A673 (cell line): Measurements from ENCODE around the gene TMEM242. TPM values are rescaled to one million over a fixed set of nuclear protein-coding genes. Genes with fewer than 3 reads are reported as not detected.

ENCODE experiments used
- BruUV-seq: library from RNA; stranded (reverse); fragments of 400-500 nt; replicated peaks from 2 replicates; lab custom pipeline; 2021; lab: Mats Ljungman, UMichigan
- CTCF ChIA-PET: fragments of 300-600 bp; sonication (Branson Sonifier 250); formaldehyde crosslinking; loops from one replicate; lab custom pipeline; 2022; ENCODE audit warnings: antibody characterized with exemption; lab: Charles Lee
- POLR2A ChIA-PET: fragments of 300-600 bp; sonication (Branson Sonifier 250); formaldehyde crosslinking; loops from one replicate; lab custom pipeline; 2022; ENCODE audit warnings: antibody characterized with exemption; ENCODE audit not compliant: low non-redundant PET; lab: Charles Lee
- DNase-seq: peaks from one replicate; pipeline ENCODE4 v3.0.0-alpha.2; 2015; ENCODE audit warnings: low spot score
- H3K27ac ChIP-seq: fragments of 200-600 bp; sonication (generic); 2 replicates; pipeline ENCODE4 v1.5.1; 2016; ENCODE audit warnings: mixed run types, low read depth, mild to moderate bottlenecking, mixed read lengths, antibody characterized with exemption, low read length; ENCODE audit not compliant: poor library complexity, severe bottlenecking
- H3K27me3 ChIP-seq: fragments of 200-600 bp; sonication (generic); replicated peaks from 2 replicates; pipeline ENCODE4 v1.6.1; 2017; ENCODE audit warnings: mixed run types, low read depth, mild to moderate bottlenecking, mixed read lengths, antibody characterized with exemption, low read length; ENCODE audit not compliant: insufficient read depth, poor library complexity
- H3K36me3 ChIP-seq: fragments of 200-600 bp; sonication (generic); 2 replicates; pipeline ENCODE4 v1.6.1; 2016; ENCODE audit warnings: mixed run types, mild to moderate bottlenecking, mixed read lengths, antibody characterized with exemption, low read length; ENCODE audit not compliant: insufficient read depth, poor library complexity, severe bottlenecking
- H3K4me1 ChIP-seq: fragments of 200-600 bp; sonication (generic); 2 replicates; pipeline ENCODE4 v1.6.1; 2017; ENCODE audit warnings: mixed run types, mild to moderate bottlenecking, mixed read lengths, antibody characterized with exemption, low read length; ENCODE audit not compliant: insufficient read depth, poor library complexity, severe bottlenecking
- H3K4me3 ChIP-seq: fragments of 200-600 bp; sonication (generic); 2 replicates; pipeline ENCODE4 v1.5.1; 2016; ENCODE audit warnings: low read depth, mixed run types, mild to moderate bottlenecking, mixed read lengths, low read length; ENCODE audit not compliant: poor library complexity, severe bottlenecking
- H3K9me3 ChIP-seq: fragments of 200-600 bp; sonication (generic); 2 replicates; pipeline ENCODE4 v1.6.1; 2016; ENCODE audit warnings: mixed run types, low read depth, mild to moderate bottlenecking, mixed read lengths, antibody characterized with exemption, low read length; ENCODE audit not compliant: poor library complexity, severe bottlenecking
- EZH2 ChIP-seq: fragments of 200-600 bp; sonication (generic); IDR thresholded peaks from 2 replicates; pipeline ENCODE4 v1.6.1; 2017; ENCODE audit warnings: borderline replicate concordance, low read depth, mild to moderate bottlenecking, mixed read lengths, antibody characterized with exemption, low read length; ENCODE audit not compliant: poor library complexity, severe bottlenecking
- intact Hi-C: fragments of 100-400 bp; cut with micrococcal nuclease; formaldehyde crosslinking; loops from one replicate; pipeline ENCODE4 v1.10.0; 2022; ENCODE audit not compliant: unreplicated experiment
- total RNA-seq: library from RNA; stranded (reverse); gene quantifications from 2 replicates; pipeline ENCODE4 v1.2.3, GENCODE V29; 2021
- TF ChIP-seq, protein P1 (sequence below): fragments of 300-800, 200-600 bp; sonication (generic); conservative IDR thresholded peaks from 2 replicates; pipeline ENCODE4 v1.5.1; 2017; ENCODE audit warnings: low read depth, mild to moderate bottlenecking, antibody characterized with exemption, low read length, moderate library complexity, mixed read lengths

Gene TMEM242
- total RNA-seq, 1 experiment from 2014 or later, result 13.2 TPM

DNA sequence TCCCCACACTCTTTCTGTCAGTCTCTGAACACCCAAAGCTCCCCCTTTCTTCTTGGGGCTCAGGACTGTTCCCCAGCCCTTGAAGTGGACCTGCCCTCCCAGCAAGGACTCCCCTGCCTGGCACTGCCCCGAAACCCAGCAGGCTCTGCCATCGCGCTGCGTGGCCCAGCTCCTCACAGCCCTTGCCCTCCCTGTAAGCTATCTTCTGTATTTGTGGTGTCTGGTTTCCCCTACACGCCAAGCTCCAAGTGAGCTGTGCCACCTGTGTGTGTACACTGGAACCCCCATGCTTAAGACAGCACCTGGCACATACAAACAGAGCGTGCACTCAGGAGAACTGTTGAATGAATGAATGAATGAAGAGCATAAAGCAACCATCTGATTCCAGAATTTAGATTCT lies 57.7 kb downstream of the TMEM242 start:
- ChIA-PET CTCF (interaction anchor here (0.6 kb wide), 1 partner anchor 23 kb away, joined by 3 read pairs; no protein-coding TSS in a partner anchor), POLR2A (no interaction called here)
- H3K27ac ChIP-seq, result no peak overlapping the region
- H3K4me3 ChIP-seq, result no peak overlapping the region
- no peaks in the 10 kb centered on the region for H3K27me3 ChIP-seq
- no TSS peak for BruUV-seq
- H3K9me3 ChIP-seq, result no peaks in the 10 kb centered on the region
- no peaks in the 10 kb centered on the region for H3K36me3 ChIP-seq
- TF ChIP-seq, protein P1, sequence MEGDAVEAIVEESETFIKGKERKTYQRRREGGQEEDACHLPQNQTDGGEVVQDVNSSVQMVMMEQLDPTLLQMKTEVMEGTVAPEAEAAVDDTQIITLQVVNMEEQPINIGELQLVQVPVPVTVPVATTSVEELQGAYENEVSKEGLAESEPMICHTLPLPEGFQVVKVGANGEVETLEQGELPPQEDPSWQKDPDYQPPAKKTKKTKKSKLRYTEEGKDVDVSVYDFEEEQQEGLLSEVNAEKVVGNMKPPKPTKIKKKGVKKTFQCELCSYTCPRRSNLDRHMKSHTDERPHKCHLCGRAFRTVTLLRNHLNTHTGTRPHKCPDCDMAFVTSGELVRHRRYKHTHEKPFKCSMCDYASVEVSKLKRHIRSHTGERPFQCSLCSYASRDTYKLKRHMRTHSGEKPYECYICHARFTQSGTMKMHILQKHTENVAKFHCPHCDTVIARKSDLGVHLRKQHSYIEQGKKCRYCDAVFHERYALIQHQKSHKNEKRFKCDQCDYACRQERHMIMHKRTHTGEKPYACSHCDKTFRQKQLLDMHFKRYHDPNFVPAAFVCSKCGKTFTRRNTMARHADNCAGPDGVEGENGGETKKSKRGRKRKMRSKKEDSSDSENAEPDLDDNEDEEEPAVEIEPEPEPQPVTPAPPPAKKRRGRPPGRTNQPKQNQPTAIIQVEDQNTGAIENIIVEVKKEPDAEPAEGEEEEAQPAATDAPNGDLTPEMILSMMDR, result no peak
- no peak for TF ChIP-seq EZH2
- H3K4me1 ChIP-seq, result no peaks in the 10 kb centered on the region
- intact Hi-C loops, result no loop called here
- no peak for DNase-seq

DNA sequence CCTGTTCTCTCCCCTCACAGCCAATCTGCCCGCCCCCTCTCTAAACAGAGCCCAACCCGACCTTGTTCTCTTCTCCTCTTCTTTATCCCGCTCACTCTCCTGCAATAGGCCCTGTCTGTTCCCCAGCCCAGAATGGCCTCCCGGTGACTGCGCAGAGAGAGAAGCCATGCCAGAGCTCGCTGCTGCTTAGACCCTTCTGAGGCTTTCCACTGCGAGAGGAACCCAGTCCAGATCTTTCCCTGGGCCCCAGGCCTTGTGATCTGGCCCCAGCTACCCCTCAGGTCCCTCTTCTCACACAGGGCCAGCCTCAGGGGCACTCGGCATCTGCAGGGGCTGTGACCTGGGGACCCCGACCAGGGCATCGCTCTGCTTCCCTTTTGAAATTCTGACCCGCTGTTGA lies 58.1 kb downstream of the TMEM242 start:
- H3K9me3 ChIP-seq, result no peaks in the 10 kb centered on the region
- TF ChIP-seq, protein P1, result no peak
- no peak for TF ChIP-seq EZH2
- no peaks in the 10 kb centered on the region for H3K4me1 ChIP-seq
- no TSS peak for BruUV-seq
- H3K4me3 ChIP-seq, result no peak overlapping the region
- ChIA-PET POLR2A (no interaction called here), CTCF (interaction anchor here (0.6 kb wide), 1 partner anchor 23 kb away, joined by 3 read pairs; no protein-coding TSS in a partner anchor)
- no peak for DNase-seq
- intact Hi-C loops, result no loop called here
- H3K36me3 ChIP-seq, result no peaks in the 10 kb centered on the region
- no peaks in the 10 kb centered on the region for H3K27me3 ChIP-seq
- no peak overlapping the region for H3K27ac ChIP-seq

DNA sequence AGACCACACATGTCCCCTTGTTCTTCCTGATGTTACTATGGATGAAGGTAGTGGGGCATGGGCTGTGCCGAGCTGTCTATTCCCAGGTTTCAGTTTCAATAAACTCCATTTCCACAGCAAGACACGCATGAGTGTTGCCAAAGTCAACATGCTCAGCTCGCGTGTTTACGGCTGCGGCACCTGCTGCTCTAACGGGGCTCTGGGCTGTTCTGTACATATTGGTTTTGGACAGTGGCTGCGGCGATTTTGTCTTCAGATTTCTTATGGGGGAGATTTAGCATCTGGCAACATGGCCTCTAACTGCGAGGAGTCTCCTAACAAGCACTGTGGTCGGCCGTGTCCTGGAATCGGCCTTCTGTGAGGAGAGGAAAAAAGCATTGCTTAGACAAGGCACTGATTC lies 58.6 kb downstream of the TMEM242 start:
- Histone ChIP-seq H3K4me3 (no peak overlapping the region), H3K27me3 (no peaks in the 10 kb centered on the region), H3K9me3 (no peaks in the 10 kb centered on the region), H3K27ac (no peak overlapping the region), H3K4me1 (no peaks in the 10 kb centered on the region), H3K36me3 (no peaks in the 10 kb centered on the region)
- DNase-seq, result no peak
- no TSS peak for BruUV-seq
- no peak for TF ChIP-seq EZH2
- ChIA-PET CTCF (no interaction called here), POLR2A (no interaction called here)
- intact Hi-C loops, result no loop called here

DNA sequence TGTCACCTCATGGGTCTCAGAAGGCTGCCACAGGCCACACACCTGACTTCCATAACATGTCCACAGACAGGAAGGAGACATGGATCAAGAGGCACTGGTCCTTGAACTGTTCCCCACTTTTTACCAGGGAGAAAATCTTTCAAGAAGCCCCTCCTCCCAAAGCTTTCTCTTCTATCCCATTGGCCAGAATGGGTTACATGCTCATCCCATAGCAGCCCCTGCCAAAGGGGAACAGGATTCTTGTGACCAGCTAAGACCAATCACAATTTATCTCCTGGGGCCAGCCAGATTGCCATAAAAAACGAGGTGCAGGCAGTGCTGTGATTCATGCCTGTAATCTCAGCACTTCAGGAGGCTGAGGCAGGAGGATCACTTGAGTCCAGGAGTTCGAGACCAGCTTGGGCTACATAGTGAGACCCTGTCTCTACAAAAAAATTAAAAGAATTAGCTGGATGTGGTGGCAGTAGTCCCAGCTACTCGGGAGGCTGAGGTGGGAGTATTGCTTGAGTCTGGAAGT lies 59.4 kb downstream of the TMEM242 start:
- Histone ChIP-seq H3K4me1 (no peaks in the 10 kb centered on the region), H3K27me3 (no peaks in the 10 kb centered on the region), H3K4me3 (no peak overlapping the region), H3K9me3 (no peaks in the 10 kb centered on the region), H3K36me3 (no peaks in the 10 kb centered on the region), H3K27ac (no peak overlapping the region)
- no peak for DNase-seq
- intact Hi-C loops, result no loop called here
- no peak for TF ChIP-seq EZH2
- TF ChIP-seq, protein P1, result no peak
- no TSS peak for BruUV-seq
- ChIA-PET CTCF (no interaction called here), POLR2A (no interaction called here)
